GM10847 (cell line): ENCODE results near the gene MYO9A.

ENCODE experiments used
- POLR2A ChIP-seq: IDR thresholded peaks from 2 replicates; pipeline ENCODE4 v1.6.1; 2011; ENCODE audit not compliant: insufficient read length; ENCODE audit errors: extremely low read depth

Gene MYO9A, protein sequence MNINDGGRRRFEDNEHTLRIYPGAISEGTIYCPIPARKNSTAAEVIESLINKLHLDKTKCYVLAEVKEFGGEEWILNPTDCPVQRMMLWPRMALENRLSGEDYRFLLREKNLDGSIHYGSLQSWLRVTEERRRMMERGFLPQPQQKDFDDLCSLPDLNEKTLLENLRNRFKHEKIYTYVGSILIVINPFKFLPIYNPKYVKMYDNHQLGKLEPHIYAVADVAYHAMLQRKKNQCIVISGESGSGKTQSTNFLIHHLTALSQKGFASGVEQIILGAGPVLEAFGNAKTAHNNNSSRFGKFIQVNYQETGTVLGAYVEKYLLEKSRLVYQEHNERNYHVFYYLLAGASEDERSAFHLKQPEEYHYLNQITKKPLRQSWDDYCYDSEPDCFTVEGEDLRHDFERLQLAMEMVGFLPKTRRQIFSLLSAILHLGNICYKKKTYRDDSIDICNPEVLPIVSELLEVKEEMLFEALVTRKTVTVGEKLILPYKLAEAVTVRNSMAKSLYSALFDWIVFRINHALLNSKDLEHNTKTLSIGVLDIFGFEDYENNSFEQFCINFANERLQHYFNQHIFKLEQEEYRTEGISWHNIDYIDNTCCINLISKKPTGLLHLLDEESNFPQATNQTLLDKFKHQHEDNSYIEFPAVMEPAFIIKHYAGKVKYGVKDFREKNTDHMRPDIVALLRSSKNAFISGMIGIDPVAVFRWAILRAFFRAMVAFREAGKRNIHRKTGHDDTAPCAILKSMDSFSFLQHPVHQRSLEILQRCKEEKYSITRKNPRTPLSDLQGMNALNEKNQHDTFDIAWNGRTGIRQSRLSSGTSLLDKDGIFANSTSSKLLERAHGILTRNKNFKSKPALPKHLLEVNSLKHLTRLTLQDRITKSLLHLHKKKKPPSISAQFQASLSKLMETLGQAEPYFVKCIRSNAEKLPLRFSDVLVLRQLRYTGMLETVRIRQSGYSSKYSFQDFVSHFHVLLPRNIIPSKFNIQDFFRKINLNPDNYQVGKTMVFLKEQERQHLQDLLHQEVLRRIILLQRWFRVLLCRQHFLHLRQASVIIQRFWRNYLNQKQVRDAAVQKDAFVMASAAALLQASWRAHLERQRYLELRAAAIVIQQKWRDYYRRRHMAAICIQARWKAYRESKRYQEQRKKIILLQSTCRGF (N-terminal part only)

DNA sequence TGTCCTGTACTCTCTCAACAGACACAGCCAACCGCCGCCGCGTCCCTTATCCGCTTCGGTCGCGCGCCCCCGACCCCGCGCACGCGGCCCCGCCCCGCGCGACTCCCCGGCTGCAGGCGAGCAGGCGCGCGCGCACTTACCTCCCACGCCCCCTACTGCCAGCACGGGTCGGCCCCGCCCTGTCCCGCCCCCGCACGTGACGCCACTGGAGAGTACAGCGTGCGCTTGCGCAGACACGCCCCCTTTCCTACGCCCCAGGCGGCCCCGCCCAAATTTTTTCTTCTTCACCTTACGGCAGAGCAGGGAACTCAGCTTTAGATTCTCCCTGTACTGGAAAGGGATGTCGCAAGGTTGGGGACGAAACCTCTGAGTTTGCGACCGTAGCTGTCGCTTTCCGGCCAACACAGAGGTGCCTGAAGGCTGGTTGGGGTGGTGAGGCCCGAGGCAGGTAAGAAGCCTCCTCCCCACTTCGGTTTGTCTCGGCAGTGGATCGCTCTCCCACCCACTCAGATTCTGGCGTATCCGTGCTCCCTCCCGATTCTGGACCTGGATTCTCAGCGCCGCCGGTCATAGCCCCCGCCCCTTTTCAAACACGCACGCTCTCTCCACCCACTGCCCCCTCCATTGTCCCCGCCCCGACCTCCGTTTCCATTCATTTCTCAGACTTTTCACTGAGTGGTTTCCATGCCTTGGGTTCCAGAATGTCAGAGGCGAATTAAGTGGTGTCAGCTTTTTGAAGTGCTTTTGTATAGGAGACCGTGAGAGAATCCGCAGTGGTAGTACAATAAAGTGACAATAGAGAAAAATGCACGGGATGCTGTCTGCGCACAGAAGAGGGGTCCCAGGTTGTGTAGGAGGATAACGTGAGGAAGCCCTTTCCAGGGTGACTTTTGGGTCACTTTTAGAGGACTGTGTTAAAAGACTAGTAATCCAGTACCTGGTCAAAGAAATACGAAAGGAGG, at the start of gene MYO9A, which contains the start of gene SENP8:
Gene MYO9A (minus strand): TSS at position 134 of the 962 bp plus-strand sequence. CDS start 71,587 bp downstream, outside the sequence.
Gene SENP8 (plus strand): TSS at position 387 of the 962 bp plus-strand sequence. CDS start 21,221 bp downstream, outside the sequence.
- TF ChIP-seq POLR2A: peak; percentile 78

DNA sequence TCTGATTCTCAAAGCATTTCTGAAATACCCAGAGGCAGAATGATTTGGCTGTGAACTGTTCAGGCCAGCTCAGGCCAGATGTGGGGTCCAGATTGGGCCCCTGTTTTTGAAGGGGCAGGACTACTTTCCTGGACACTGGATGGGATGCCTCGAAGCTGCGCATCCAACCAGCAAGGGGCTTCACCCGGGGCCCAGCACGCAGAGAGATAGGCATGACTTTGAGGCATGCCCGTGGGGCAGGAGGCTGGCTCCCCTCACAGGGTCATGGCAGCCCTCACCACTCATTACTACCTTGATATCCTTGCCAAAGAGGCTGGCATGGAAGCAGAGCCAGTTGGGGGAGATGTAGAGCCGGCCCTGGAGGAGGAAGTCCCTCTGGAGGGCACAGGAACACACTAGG, 49.5 kb upstream of the MYO9A start:
- no peak for TF ChIP-seq POLR2A

DNA sequence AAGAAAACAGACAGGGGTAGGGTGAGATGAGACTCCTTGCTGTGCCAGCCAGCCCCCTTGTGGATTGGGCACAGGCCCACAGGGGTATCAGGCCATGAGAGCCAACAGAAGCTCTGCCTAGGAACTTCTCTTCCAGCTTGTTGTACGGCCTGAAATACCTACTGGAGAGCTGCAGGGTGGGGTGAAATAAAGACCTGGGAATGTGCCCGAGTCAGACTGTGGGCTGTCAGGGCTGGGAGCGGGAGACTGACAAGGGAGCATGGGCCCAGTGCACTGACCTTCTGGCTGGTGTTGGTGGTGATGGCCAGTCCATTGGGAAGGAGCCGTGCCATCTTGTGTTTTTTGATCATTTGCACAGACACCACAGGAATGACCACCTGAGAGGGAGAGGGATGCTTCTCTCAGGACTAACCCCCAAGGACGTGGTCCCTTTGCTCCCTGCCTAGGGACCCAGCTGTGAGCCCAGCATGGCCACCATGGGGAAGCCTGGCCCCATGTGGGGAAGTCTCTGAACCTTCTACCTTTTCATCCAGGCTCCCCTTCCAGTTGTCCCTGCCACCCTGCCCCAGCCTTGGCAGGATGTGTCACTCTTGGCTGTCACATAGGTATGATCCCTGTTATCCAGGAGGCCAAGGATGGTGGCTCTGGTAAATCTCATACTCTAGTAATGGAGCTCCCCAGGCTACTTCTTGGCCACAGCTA, 48.9 kb upstream of the MYO9A start:
- TF ChIP-seq POLR2A: no peak

DNA sequence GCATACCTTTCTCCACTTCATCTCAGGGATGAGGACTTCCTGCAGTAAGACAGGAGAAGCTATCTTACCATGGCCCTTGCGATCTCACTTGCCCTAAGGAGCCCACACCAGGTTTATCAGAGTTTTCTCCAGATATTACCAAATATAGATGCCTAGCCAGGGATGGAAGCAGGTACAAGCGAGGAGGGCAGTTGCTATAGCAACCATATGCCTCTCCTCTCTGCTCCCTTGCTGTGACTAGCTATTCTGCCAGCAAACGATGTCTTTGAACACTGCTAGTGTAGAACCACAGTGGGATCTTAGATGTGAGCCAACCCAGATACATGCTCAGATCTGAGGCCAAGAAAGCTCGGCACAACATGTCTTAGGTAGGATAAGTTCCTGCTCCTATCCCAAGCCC, 45.8 kb upstream of the MYO9A start:
- no peak for TF ChIP-seq POLR2A

DNA sequence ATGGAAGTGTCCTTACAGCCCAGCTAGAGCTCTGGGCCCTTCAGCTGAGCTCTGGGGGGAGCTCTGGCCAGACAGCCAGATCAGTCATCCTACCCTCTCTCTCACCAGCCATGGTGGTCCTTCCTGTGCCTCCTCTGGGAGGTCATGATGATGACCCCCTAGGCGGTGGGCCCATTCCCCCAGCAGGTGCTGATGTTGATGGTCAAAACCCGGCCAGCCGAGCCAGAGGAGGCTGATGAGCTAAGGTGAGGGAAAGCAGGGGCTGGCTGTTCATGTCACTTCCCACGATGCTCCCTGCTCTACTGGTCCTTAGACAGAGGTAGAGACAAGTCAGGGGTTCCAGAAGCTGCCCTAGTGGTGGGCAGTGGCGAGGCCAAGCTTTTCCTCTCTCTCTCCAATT, 44.6 kb upstream of the MYO9A start:
- TF ChIP-seq POLR2A: no peak

DNA sequence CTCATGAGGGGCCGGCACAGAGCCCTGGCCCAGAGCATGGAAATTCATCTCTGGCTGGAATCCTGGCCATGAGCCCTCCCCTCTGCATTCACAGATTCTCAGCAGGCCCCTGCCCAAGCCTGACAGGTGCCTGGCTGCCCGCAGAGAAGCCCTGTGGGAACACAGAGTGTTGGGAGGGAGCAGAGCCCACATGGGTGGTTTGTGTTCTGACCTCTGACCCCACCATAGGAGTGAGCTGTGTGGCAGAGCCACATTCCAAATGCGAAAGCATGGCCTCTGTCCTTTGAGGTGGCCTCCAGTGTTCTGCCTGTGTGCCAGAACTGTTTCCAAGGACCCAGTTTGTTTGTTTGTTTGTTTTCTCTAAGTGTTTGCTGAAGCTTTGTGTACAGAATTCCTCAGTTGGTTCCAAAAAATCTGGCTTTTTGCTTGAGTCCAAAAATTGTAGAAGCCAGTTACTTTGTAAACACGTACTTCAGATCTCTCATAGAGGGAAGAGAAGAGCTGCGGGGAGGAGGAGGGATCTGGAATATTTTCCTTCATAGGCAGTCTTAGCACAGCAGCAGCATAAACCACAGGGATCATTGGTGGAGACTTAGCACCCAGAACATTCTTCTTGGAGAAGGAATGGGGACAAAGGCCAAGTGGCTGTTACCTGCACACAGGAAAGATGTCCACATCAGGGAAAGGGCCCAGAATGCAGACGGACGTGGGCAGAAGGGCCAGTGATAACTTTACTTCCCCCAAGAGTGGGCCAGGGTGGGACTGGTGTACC, 43.6 kb upstream of the MYO9A start:
- no peak for TF ChIP-seq POLR2A

DNA sequence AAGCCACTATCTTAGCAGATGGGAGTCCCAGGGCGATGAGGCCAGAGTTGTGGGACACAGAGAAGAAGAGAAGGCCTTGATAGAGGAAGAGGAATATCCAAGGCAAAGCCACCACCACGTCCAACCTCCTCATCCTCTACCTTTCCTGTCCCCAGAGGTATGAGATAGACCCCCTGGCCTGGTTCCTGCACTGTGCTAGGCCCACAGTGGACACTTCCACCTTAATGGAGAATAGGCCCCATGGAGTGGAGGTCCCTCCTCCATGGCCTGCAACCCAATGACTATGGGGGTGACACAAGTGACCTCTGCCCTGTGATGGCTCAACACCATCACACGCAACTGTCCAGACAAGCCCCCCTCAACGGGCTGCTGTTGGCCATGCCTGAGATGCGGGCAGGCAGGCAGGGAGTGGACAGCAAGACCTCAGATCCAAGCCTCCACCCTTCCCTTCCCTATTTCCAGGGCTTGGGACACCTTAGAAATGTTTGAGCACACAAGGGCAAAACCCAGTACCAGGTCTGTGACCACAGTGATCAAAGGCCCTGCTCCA, 42.8 kb upstream of the MYO9A start:
- TF ChIP-seq POLR2A: no peak

DNA sequence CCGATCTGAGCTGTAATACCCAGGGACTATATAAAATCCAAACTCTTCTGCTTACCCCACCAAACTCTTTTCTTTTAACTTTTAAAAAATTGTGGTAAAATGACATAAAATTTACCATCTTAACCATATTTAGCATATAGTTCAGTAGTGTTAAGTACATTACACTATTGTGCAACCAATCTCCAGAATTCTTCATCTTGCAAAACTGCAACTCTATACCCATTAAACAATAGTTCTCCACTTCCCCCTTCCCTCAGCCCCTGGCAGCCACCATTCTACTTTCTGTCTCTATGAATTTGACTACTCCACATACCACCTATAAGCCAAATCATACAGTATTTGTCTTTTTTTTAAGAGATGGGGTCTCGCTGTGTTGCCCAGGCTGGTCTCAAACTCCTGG, 39.0 kb upstream of the MYO9A start:
- no peak for TF ChIP-seq POLR2A

DNA sequence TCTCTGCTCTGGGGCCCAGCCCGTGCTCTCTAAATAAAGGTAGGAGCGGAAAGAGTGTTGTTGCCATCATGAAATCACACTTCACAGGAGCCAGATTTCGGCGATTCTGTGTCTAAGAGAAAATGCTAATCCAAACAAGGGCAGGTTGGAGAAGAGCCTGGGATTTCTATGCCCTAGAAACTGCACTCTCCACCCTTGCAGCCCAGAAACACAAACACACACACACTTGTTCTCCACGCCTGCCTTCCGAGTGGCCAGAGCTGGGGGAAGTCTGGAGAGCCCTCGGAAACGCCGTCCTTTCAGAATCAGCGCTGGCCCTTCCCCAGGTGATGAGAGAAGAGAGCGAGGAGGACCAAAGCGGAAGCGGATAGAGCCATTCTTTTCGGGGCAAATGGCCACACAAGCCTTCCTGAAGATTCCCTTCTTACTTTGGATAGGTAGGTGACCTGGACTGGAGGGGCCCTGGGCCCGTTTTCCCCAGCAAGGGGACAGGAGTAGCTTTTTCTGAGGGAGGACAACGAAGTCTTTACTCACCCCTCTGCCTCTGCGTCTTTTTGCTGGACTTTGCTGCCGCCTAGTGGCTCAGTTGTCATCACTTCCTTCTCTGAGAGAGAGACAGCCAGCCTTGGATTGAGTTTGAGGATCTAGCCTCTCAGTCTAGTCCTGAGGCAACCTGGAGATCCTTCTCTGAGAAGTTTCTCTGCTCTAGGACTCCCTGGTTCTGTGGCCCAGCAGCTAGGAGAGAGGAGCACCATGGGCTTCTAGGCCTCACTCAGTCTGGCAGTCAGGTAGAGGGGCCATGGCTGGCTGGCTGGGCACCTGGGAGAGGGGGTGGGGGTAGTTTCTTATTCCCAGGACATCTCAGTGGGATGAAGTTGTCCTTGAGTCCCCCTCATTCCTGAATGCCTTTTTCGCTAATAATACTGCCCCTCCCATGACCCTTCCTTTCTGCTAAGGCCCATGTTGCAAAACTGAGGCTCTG, 38.0 kb upstream of the MYO9A start:
- TF ChIP-seq POLR2A: no peak

DNA sequence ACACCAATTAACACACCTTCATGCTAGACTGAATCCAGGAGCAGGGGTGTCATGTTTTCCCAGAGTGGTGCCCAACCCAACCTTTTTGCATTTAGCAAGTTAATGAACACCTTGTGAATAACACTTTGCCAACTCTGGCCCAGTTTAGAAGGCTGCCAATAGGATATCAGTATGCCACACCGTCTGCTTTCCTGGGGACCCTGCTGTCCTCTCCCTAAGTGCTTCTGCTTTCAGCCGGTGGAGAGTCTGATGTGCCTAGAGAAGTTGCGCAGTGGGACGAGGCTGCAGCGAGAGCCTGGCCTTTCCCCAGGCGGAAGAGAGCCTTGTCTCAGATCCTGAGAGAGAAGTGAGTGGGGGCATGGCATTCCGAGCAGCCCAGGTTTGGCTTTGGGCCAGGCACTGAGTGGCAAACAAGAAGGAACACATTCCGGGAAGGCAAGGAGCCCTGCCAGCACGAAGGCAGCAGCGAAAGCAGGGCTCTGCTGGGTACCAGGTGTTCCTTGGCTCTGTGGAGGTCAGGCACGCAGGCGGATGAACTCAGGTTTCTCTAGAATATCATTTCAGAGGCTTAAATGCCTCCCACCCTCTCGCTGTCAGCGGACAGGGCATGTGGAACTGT, 37.2 kb upstream of the MYO9A start:
- TF ChIP-seq POLR2A: no peak

DNA sequence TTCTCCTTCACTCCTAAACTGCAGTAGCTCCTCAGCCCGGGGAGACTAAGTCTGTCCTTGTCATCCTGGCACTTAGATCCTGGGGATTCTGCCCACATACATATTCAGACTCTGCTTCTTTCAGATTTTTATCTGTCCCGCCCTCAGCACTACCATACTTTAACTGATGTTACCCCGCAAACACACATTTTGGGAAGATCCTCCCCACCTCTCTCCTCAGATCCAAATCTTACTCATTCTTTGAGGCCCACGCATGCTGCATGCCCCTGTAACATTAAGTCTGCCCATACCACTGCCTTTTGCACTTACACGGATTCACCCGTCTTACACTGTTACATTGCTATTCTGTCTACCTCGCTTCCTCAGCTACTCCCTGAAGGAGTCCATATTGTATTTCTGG, 36.4 kb upstream of the MYO9A start:
- no peak for TF ChIP-seq POLR2A

DNA sequence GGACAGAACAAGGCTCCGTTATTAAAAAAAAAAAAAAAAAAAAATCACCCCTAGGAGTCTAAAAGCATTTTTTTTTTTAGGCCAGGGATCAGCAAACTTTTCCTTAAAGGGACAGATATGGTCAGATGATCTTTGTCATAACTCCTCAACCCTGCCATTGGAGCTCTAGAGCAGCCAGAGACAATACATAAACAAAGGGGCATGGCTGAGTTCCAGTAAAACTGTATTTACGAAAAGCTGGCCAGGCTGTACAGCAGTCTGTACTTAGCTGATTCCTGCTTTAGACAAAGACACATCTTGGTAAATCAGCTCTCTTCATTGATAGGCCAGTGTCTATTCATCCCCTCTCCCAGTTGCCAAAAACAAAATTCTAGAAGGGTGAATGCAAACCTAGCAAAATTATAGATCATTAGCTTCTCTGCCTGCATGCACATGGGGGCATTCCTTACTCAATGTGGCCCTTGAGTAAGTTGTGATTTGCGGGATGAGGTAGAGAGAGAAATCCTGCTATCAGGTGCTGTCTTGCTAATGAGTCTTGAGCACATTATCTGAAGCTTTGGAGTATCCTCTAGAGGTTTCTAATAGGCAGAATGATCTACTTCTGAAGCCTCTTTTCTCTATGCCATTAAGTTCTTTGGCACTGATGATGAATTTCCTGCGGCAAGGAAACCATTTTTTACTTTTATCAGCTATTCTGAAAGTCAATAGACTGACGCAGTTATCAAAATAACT, 35.5 kb upstream of the MYO9A start:
- no peak for TF ChIP-seq POLR2A
